A549 (cell line): ENCODE data around the gene PRELID3B. TPM values are rescaled to one million over a fixed set of nuclear protein-coding genes. Genes with fewer than 3 reads are reported as not detected.
"Not testable (repeated sequence)": the region's sequence is repeated elsewhere in the genome, so short reads cannot be mapped to it uniquely, and the experiment has no call there.

Experiments used
- ATAC-seq, 2 experiments: fragments of 200-7000 bp in 1 of 2; fragments of >200 bp in 1 of 2; cut with Nextera tagmentation in 1 of 2; cut with Tn5 transposase in 1 of 2; 3 replicates each; pipeline versions ENCODE4 v1.8.0 to v1.9.1; 2018 to 2020; ENCODE audit warnings: mild to moderate bottlenecking in 1 of 2, moderate library complexity in 1 of 2
- CTCF ChIA-PET: fragments of 300-600 bp; sonication (Branson Sonifier 250); formaldehyde crosslinking; extraction: SDS; loops from one replicate; lab custom pipeline; 2021; ENCODE audit warnings: antibody characterized with exemption, inconsistent platforms; lab: Yijun Ruan, JAX
- POLR2A ChIA-PET: fragments of 350-600 bp; formaldehyde crosslinking; extraction: SDS; loops from one replicate; lab custom pipeline; 2021; ENCODE audit warnings: antibody characterized with exemption, inconsistent platforms; lab: Yijun Ruan, JAX
- DNase-seq, 2 experiments: peaks; one replicate each; pipeline versions ENCODE4 v3.0.0 to v3.0.0-alpha.2; 2011 to 2016; ENCODE audit warnings: low read depth in 1 of 2, low spot score in 1 of 2
- FAIRE-seq: peaks from 2 replicates; lab custom pipeline; 2011; peaks lifted over from hg19 to GRCh38; lab: Jason Lieb, UNC
- H3K27ac ChIP-seq, 2 experiments: fragments of >200 bp; sonication (Bioruptor Twin); formaldehyde crosslinking; 3 replicates each; pipeline ENCODE4 v1.5.1; 2016 to 2017
- H3K4me1 ChIP-seq: fragments of >200 bp; sonication (Bioruptor Twin); formaldehyde crosslinking; 3 replicates; pipeline ENCODE4 v1.6.1; 2016
- H3K4me2 ChIP-seq: fragments of >200 bp; sonication (Bioruptor Twin); formaldehyde crosslinking; 3 replicates; pipeline ENCODE4 v1.6.1; 2016
- H3K4me3 ChIP-seq: fragments of >200 bp; sonication (Bioruptor Twin); formaldehyde crosslinking; 3 replicates; pipeline ENCODE4 v1.5.1; 2016
- H3K9me3 ChIP-seq: fragments of >200 bp; sonication (Bioruptor Twin); formaldehyde crosslinking; 3 replicates; pipeline ENCODE4 v1.6.1; 2016
- CBX2 ChIP-seq: fragments of 200-600 bp; sonication (generic); IDR thresholded peaks from 2 replicates; pipeline ENCODE4 v1.6.1; 2016; ENCODE audit warnings: low read depth, mild to moderate bottlenecking, borderline replicate concordance
- CBX8 ChIP-seq: fragments of 200-600 bp; sonication (generic); IDR thresholded peaks from 2 replicates; pipeline ENCODE4 v1.6.1; 2016
- CHD2 ChIP-seq: fragments of 150-350 bp; IDR thresholded peaks from 2 replicates; pipeline ENCODE4 v1.6.1; 2014; ENCODE audit warnings: low read length; ENCODE audit not compliant: partially characterized antibody
- EHF ChIP-seq: fragments of 250-450 bp; sonication (Bioruptor Pico); IDR thresholded peaks from 2 replicates; pipeline ENCODE4 v1.5.0; 2020; ENCODE audit warnings: mild to moderate bottlenecking
- EHMT2 ChIP-seq: fragments of 200-600 bp; sonication (generic); IDR thresholded peaks from 2 replicates; pipeline ENCODE4 v1.6.1; 2016; ENCODE audit warnings: antibody characterized with exemption, low read depth, mild to moderate bottlenecking, moderate library complexity
- EP300 ChIP-seq, 2 experiments: fragments of >200 bp; sonication (Bioruptor Twin); formaldehyde crosslinking; IDR thresholded peaks; 2 replicates in 1 of 2; 3 replicates in 1 of 2; pipeline ENCODE4 v1.6.1; 2016 to 2017
- HOXA7 ChIP-seq: fragments of 250-450 bp; sonication (Bioruptor Pico); IDR thresholded peaks from 2 replicates; pipeline ENCODE4 v1.5.0; 2020; ENCODE audit warnings: mild to moderate bottlenecking, moderate library complexity
- HOXB13 ChIP-seq: fragments of 250-450 bp; sonication (Bioruptor Pico); IDR thresholded peaks from 2 replicates; pipeline ENCODE4 v1.5.0; 2020; ENCODE audit warnings: low read depth, mild to moderate bottlenecking, moderate library complexity
- HOXB5 ChIP-seq: fragments of 250-450 bp; sonication (Bioruptor Pico); IDR thresholded peaks from 2 replicates; pipeline ENCODE4 v1.5.0; 2020; ENCODE audit warnings: mild to moderate bottlenecking, moderate library complexity
- JUNB ChIP-seq: fragments of >200 bp; sonication (Bioruptor Twin); formaldehyde crosslinking; IDR thresholded peaks from 2 replicates; pipeline ENCODE4 v1.6.1; 2016
- MAFK ChIP-seq: fragments of 450-650 bp; IDR thresholded peaks from 2 replicates; pipeline ENCODE4 v1.6.1; 2014; ENCODE audit not compliant: partially characterized antibody
- PHF8 ChIP-seq: fragments of 200-600 bp; sonication (generic); IDR thresholded peaks from 2 replicates; pipeline ENCODE4 v1.6.1; 2016; ENCODE audit warnings: low read depth, mild to moderate bottlenecking, antibody characterized with exemption, moderate library complexity, borderline replicate concordance
- POLR2A ChIP-seq: IDR thresholded peaks from 2 replicates; pipeline ENCODE4 v1.6.1; 2012; ENCODE audit warnings: mild to moderate bottlenecking, low read length
- RAD21 ChIP-seq, 2 experiments: fragments of >200 bp in 1 of 2; sonication (Bioruptor Twin) in 1 of 2; formaldehyde crosslinking in 1 of 2; IDR thresholded peaks in 1 of 2; conservative IDR thresholded peaks in 1 of 2; 2 replicates in 1 of 2; 3 replicates in 1 of 2; pipeline ENCODE4 v1.6.1; 2012 to 2018; ENCODE audit warnings: inconsistent platforms in 1 of 2
- RARB ChIP-seq: fragments of 250-450 bp; sonication (Bioruptor Pico); IDR thresholded peaks from 2 replicates; pipeline ENCODE4 v1.8.0; 2021; ENCODE audit warnings: mild to moderate bottlenecking, moderate library complexity
- RNF2 ChIP-seq: fragments of 200-600 bp; sonication (generic); IDR thresholded peaks from 2 replicates; pipeline ENCODE4 v1.6.1; 2016; ENCODE audit warnings: low read depth, mild to moderate bottlenecking, antibody characterized with exemption, moderate library complexity, borderline replicate concordance
- SMC3 ChIP-seq: fragments of >200 bp; sonication (Bioruptor Twin); formaldehyde crosslinking; IDR thresholded peaks from 3 replicates; pipeline ENCODE4 v1.6.1; 2018; ENCODE audit warnings: inconsistent platforms
- ZSCAN20 ChIP-seq: fragments of 250-450 bp; sonication (Bioruptor Pico); IDR thresholded peaks from 2 replicates; pipeline ENCODE4 v1.8.0; 2022; ENCODE audit warnings: mild to moderate bottlenecking, moderate library complexity
- WGBS: methylation state at CpG from one replicate; pipeline ENCODE4 v1.1.6; 2017; ENCODE audit errors: missing lambda C conversion rate; 5-methylcytosine and 5-hydroxymethylcytosine counted together
- polyA plus RNA-seq, 4 experiments: library from polyadenylated mRNA; depleted of rRNA in 3 of 4; stranded (reverse); fragments of >200 nt; fragmentation: RNase III in 1 of 4; extraction: RNeasy Plus Mini Kit Qiagen cat#74134 plus additional on column Dnase treatment in 1 of 4; gene quantifications; 2 replicates in 3 of 4; 3 replicates in 1 of 4; pipeline ENCODE4 v1.2.3, GENCODE V29; 2011 to 2017
- TF ChIP-seq, protein P1 (sequence below): fragments of 150-350 bp; IDR thresholded peaks from 2 replicates; pipeline ENCODE4 v1.6.1; 2014; ENCODE audit warnings: low read depth, mild to moderate bottlenecking, low read length
- TF ChIP-seq, protein P2 (sequence below): fragments of 250-450 bp; sonication (Bioruptor Pico); IDR thresholded peaks from 2 replicates; pipeline ENCODE4 v1.5.0; 2021; ENCODE audit warnings: mild to moderate bottlenecking, moderate library complexity, borderline replicate concordance
- TF ChIP-seq, protein P3 (sequence below): fragments of 200-600 bp; sonication (generic); IDR thresholded peaks from 2 replicates; pipeline ENCODE4 v1.6.1; 2016; ENCODE audit warnings: antibody characterized with exemption, mild to moderate bottlenecking, moderate library complexity
- TF ChIP-seq, protein P4 (sequence below): fragments of >200 bp; sonication (Bioruptor Twin); formaldehyde crosslinking; IDR thresholded peaks from 3 replicates; pipeline ENCODE4 v1.6.1; 2016

PRELID3B gene
- polyA plus RNA-seq, 2 of the 4 experiments (the other 2 are of a cell fraction), result 85.6 to 143 TPM

DNA sequence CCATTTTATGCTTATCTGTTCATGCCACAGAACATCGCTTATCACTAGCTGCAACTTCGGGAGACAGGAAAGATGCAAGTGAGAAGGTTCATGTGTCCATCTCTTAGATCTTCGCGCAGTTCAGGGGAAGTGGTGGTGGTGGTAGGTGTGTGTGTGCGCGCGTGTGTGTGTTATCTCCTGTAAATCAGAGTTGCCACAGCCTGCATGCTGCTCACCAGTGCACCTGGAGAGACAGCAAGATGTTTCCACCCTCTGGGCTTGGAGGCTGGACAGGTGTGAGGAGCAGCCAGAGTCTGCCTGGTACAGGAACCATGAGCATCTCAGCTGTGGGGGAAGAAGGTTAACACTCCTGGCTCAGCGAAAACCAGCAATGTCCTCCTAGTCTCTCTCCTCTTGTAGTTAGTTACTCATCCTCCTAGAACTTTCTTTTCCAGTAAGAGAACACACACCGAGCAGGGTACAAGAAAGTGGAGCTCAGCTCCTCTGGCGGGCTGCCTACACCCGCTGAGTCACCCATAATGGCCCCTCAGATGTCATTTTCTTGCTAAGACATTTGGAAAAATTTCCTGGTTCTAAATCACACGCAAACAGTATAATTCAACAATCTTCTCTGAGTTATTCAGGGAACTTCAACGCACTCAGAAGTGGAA is 28.5 kb downstream of the PRELID3B start:
- ChIA-PET CTCF (interaction anchor here (0.7 kb wide), 1 partner anchor 8 kb away, joined by 3 read pairs; no protein-coding TSS in a partner anchor), POLR2A (no interaction called here)
- ATAC-seq (no peak), FAIRE-seq (no peak)
- WGBS, result 78% methylated on average over 13 of the region's 13 CpGs
- no peak for TF ChIP-seq JUNB
- no peak for TF ChIP-seq CBX8
- TF ChIP-seq HOXA7 (CRISPR knock-in tag), result no peak
- TF ChIP-seq, protein P1, sequence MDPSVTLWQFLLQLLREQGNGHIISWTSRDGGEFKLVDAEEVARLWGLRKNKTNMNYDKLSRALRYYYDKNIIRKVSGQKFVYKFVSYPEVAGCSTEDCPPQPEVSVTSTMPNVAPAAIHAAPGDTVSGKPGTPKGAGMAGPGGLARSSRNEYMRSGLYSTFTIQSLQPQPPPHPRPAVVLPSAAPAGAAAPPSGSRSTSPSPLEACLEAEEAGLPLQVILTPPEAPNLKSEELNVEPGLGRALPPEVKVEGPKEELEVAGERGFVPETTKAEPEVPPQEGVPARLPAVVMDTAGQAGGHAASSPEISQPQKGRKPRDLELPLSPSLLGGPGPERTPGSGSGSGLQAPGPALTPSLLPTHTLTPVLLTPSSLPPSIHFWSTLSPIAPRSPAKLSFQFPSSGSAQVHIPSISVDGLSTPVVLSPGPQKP, result no peak
- TF ChIP-seq PHF8, result no peak
- TF ChIP-seq EHF (CRISPR knock-in tag), result no peak
- TF ChIP-seq HOXB13 (CRISPR knock-in tag), result no peak
- no peak for TF ChIP-seq ZSCAN20
- TF ChIP-seq HOXB5 (CRISPR knock-in tag), result no peak
- TF ChIP-seq POLR2A, result no peak
- no peak for TF ChIP-seq RAD21 (conservative IDR thresholded peaks at IDR 0.05 in 1 of 2, IDR thresholded peaks at IDR 0.05 in 1 of 2)
- TF ChIP-seq, all 56 proteins: peak for 0
- no peak overlapping the region for H3K27ac ChIP-seq
- H3K9me3 ChIP-seq, result no peaks in the 10 kb centered on the region
- H3K4me3 ChIP-seq, result no peak overlapping the region
- no peak for DNase-seq
- no peaks in the 10 kb centered on the region for H3K4me1 ChIP-seq
- H3K4me2 ChIP-seq, result no peak overlapping the region

DNA sequence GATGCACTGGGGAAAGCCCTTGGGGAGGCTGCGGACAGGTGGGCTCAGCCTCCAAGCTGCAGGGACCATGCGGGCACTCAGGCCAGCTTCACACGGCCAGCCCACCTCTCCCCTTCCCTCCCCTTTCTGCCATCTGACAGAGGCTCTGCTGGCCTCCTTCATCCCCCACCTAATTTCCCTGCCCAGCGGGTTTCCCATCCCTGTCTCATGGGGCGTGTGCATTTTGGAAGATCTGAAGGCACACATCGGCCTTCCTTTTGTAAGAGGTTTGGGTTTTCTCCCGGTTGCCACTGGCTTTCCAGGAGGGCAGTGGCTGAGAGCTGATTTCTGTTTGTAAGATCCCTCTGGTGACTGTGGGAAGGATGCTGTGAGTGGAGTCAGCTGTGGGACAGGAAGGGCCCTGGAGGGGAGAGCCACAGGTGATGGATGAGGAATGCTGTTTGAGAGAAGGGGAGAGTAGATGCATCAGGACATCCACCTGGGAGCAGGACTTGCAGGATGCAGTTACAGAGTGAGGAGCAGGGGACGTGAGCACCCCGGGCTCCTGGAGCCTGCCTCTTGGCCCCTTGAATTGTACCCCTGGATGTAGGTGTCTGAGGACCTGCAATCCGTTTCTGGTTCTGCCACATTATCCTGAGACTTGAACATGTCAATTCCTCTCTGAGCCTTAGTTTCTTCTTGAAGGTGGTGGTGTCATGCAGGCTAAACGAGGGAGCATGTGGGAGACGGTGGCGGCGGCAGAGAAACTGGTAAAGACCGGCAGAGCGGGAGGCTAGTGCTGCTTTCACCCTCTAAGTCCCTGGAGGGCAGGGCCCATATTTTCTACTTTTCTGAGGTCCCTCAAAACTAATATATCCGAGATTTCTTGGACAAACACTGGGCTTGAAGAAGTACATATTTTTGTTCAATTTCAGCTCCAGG is 29.3 kb downstream of the PRELID3B start:
- Histone ChIP-seq H3K4me1 (no peaks in the 10 kb centered on the region), H3K4me2 (no peak overlapping the region), H3K4me3 (no peak overlapping the region), H3K27ac (no peak overlapping the region), H3K9me3 (no peaks in the 10 kb centered on the region)
- FAIRE-seq (no peak), DNase-seq (no peak), ATAC-seq (no peak)
- whole genome bisulfite sequencing, result 82% methylated on average over 15 of the region's 17 CpGs
- ChIA-PET POLR2A (no interaction called here), CTCF (interaction anchor here (0.7 kb wide), 1 partner anchor 9 kb away, joined by 3 read pairs; no protein-coding TSS in a partner anchor)
- TF ChIP-seq ZSCAN20 (no peak), PHF8 (no peak), RNF2 (no peak), CHD2 (no peak), HOXB13 (CRISPR knock-in tag) (no peak), CBX2 (no peak), MAFK (no peak), EHMT2 (no peak), EHF (CRISPR knock-in tag) (no peak), RARB (CRISPR knock-in tag) (no peak), EP300 (IDR thresholded peaks at IDR 0.05) (no peak), SMC3 (no peak), CBX8 (no peak)
- TF ChIP-seq, protein P2, sequence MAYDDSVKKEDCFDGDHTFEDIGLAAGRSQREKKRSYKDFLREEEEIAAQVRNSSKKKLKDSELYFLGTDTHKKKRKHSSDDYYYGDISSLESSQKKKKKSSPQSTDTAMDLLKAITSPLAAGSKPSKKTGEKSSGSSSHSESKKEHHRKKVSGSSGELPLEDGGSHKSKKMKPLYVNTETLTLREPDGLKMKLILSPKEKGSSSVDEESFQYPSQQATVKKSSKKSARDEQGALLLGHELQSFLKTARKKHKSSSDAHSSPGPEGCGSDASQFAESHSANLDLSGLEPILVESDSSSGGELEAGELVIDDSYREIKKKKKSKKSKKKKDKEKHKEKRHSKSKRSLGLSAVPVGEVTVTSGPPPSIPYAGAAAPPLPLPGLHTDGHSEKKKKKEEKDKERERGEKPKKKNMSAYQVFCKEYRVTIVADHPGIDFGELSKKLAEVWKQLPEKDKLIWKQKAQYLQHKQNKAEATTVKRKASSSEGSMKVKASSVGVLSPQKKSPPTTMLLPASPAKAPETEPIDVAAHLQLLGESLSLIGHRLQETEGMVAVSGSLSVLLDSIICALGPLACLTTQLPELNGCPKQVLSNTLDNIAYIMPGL (CRISPR knock-in tag), result no peak
- TF ChIP-seq, protein P3, sequence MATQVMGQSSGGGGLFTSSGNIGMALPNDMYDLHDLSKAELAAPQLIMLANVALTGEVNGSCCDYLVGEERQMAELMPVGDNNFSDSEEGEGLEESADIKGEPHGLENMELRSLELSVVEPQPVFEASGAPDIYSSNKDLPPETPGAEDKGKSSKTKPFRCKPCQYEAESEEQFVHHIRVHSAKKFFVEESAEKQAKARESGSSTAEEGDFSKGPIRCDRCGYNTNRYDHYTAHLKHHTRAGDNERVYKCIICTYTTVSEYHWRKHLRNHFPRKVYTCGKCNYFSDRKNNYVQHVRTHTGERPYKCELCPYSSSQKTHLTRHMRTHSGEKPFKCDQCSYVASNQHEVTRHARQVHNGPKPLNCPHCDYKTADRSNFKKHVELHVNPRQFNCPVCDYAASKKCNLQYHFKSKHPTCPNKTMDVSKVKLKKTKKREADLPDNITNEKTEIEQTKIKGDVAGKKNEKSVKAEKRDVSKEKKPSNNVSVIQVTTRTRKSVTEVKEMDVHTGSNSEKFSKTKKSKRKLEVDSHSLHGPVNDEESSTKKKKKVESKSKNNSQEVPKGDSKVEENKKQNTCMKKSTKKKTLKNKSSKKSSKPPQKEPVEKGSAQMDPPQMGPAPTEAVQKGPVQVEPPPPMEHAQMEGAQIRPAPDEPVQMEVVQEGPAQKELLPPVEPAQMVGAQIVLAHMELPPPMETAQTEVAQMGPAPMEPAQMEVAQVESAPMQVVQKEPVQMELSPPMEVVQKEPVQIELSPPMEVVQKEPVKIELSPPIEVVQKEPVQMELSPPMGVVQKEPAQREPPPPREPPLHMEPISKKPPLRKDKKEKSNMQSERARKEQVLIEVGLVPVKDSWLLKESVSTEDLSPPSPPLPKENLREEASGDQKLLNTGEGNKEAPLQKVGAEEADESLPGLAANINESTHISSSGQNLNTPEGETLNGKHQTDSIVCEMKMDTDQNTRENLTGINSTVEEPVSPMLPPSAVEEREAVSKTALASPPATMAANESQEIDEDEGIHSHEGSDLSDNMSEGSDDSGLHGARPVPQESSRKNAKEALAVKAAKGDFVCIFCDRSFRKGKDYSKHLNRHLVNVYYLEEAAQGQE, result no peak
- TF ChIP-seq, protein P4, sequence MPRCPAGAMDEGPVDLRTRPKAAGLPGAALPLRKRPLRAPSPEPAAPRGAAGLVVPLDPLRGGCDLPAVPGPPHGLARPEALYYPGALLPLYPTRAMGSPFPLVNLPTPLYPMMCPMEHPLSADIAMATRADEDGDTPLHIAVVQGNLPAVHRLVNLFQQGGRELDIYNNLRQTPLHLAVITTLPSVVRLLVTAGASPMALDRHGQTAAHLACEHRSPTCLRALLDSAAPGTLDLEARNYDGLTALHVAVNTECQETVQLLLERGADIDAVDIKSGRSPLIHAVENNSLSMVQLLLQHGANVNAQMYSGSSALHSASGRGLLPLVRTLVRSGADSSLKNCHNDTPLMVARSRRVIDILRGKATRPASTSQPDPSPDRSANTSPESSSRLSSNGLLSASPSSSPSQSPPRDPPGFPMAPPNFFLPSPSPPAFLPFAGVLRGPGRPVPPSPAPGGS, result no peak
- TF ChIP-seq, protein P1, result no peak

DNA sequence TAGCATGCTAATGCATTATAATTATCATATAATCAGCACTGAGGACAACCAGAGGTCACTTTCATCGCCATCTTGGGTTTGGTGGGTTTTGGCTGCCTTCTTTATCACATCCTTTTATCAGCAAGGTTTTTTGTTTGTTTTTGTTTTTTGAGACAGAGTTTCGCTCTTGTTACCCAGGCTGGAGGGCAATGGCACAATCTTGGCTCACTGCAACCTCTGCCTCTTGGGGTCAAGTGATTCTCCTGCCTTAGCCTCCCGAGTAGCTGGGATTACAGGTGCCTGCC is 30.8 kb downstream of the PRELID3B start:
- FAIRE-seq, CTCF ChIA-PET, DNase-seq, H3K4me2 ChIP-seq, ATAC-seq, POLR2A ChIA-PET, H3K27ac ChIP-seq, H3K4me1 ChIP-seq, H3K4me3 ChIP-seq, H3K9me3 ChIP-seq: not testable (repeated sequence)
- 89% methylated on average over 3 of the region's 3 CpGs for WGBS
